GM13976 (cell line): ENCODE measurements around the gene ARHGAP31.
"Not testable (repeated sequence)": the region's sequence is repeated elsewhere in the genome, so short reads cannot be mapped to it uniquely, and the experiment has no call there.

Experiments used
- DNase-seq: peaks from one replicate; pipeline ENCODE4 v3.0.0; 2012; ENCODE audit warnings: low spot score
- in situ Hi-C: fragments of 300-500 bp; cut with MboI; formaldehyde crosslinking; loops from one replicate; pipeline ENCODE4 v1.12.0; 2022; ENCODE audit warnings: low sequenced_read_pairs, mixed read lengths, inconsistent platforms; ENCODE audit not compliant: unreplicated experiment
- TF ChIP-seq, protein P1 (sequence below): IDR thresholded peaks from 2 replicates; pipeline ENCODE4 v1.5.1; 2012; ENCODE audit warnings: borderline replicate concordance, mild to moderate bottlenecking; ENCODE audit not compliant: insufficient read depth; ENCODE audit errors: extremely low read depth, missing control alignments, control extremely low read depth

The ARHGAP31 gene

DNA sequence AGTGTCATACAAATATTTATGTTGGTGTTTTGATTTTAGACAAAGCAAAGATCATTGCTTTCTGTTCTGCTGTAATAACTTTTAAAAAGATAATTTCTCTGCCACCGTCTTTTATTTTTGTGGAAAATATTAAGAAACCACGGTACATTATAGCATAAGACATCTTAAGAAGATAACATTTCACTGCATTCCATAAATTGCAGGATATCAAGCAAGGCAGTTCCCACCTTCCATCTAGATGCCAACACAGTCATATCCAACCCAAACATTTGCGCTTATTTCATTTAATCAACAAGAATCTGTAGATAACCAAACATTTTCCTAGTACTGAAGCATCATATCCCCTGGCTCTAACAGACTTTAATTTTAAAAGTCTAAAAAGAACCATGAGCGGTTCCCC lies 25.1 kb downstream of the ARHGAP31 start:
- no peak for DNase-seq
- TF ChIP-seq, protein P1, sequence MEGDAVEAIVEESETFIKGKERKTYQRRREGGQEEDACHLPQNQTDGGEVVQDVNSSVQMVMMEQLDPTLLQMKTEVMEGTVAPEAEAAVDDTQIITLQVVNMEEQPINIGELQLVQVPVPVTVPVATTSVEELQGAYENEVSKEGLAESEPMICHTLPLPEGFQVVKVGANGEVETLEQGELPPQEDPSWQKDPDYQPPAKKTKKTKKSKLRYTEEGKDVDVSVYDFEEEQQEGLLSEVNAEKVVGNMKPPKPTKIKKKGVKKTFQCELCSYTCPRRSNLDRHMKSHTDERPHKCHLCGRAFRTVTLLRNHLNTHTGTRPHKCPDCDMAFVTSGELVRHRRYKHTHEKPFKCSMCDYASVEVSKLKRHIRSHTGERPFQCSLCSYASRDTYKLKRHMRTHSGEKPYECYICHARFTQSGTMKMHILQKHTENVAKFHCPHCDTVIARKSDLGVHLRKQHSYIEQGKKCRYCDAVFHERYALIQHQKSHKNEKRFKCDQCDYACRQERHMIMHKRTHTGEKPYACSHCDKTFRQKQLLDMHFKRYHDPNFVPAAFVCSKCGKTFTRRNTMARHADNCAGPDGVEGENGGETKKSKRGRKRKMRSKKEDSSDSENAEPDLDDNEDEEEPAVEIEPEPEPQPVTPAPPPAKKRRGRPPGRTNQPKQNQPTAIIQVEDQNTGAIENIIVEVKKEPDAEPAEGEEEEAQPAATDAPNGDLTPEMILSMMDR: no peak
- in situ Hi-C loops: no loop called here

DNA sequence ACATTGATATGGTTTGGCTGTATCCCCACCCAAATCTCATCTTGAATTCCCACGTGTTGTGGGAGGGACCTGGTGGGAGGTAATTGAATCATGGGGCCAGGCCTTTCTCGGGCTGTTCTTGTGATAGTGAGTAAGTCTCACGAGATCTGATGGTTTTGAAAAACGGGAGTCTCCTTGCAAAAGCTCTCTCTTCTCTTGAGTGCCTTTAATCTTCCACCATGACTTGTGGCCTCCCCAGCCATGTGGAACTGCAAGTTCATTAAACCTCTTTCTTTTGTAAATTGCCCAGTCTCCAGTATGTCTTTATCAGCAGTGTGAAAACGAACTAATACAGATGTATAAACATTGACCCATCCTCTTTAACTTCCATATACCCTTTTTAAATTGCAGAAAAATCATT lies 26.6 kb downstream of the ARHGAP31 start:
- in situ Hi-C loops, DNase-seq: not testable (repeated sequence)

DNA sequence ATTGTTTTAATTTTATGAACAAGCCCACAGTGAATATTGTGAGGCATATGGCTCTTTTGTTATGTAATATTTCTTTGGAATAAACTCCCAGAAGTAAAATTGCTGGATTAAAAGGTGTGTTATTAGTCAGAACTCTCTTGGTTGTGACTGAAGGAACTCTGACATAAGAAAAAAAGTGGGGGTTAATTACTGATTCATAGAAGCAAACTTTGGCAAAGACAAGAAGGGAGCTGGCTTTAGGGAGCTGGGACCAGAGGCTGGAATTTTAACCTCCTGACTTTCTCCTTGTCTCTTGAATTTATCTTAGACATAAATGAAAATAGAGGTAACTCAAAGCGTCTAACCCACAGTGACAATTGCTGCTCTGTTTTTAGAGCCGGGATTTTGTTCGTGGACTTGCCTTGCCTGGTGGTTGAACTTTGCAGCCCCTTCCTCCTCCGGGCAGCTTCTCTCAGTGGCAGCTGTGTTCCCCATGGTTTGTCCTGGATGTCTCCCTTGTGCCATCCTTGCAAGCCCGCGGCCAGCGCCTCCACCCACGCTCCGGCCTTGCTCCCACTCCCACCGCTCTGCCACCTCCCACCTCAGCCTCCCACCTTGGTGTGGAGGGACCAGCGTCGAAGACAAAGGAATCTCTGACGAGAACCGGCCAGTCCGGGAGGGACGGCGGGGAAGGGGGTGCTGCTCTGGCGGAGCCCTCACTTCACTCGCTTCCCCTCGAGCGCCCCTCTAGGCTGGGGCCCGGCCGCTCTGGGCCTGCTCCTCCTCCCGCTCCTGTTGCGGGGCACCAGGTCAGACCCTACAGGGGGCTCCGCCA lies 28.0 kb downstream of the ARHGAP31 start:
- TF ChIP-seq, protein P1: no peak
- peak; percentile 64 for DNase-seq
- in situ Hi-C loops: no loop called here

DNA sequence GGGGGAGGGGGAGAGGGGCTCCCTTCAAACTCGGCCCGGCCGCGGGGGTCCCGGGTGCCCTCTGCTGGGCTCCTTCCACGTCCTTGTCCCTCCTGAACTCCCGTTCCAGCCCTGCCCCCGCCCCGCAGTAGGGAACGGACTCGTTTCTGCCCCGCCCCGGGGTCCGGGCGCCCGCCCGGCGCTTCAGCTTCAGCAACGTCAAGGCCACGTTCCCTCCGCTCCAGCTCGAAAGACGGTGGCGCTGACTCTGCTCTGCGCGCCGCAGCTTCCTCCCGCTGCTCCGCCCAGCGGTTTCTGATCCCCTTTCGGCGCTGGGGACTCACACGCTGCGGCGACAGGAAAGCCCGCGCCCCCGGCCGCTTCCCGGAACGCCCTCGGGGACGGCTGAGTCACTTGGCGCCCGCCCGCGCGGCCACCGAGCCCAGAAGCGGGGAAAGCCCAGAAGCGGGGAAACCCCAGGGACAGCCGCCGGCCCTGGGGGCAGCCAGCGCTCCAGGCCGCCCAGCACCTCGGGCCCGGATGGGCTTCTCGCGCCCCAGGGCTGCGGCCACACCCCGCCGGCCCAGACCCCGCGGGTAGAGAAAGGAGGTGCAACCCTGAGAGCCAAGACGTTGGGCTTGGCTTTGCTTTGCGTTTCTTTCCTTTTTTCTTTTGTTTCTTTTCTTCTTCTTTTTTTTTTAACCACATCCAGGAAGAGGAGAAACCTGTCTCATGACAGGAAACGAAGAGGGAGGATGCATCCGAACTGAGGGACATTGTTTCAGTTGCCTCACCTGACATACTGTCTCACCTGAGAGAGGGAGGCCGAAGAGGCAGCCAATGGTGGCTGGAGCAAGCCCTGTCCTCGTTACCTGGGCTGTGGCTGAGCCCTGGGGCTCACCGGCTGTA lies 28.9 kb downstream of the ARHGAP31 start:
- in situ Hi-C loops: no loop called here
- DNase-seq: peak; percentile 93
- TF ChIP-seq, protein P1: no peak

DNA sequence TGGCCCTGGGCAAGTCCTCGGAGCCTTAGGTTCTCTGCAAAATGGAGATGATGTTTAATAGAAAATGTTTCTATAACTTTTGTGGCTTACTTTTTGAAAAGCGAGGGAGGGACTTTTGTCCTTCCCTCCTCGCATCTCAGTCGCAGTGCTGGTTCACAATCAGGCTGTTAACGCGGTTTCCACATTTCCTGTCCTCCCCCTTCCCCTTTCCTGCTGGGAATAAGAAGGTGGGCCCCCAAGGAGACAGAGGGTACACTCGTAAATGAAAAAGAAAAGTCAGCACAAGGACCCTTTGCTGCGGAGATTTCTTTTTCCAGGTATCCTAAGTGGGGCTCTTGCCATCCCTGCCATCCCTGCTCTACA lies 29.5 kb downstream of the ARHGAP31 start:
- TF ChIP-seq, protein P1: no peak
- DNase-seq: no peak
- in situ Hi-C loops: no loop called here

DNA sequence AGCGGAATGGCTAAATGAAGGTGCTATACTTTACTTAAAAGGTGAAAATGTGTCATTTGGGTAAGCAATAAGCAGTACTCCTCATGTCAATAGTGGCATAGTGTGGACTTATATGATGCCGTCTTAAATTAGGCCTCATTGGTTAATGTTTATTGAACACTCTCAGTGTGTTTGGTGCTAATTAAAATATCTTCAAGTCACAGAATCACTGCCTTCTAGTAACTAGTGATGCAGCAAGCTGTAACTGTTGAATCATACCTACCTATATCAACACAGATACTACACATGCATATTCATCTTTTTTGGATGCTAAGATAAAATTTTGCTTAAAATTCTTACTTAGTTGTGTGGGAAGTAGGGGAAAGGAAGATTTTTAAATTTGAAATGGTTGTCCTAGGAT lies 30.7 kb downstream of the ARHGAP31 start:
- in situ Hi-C loops: no loop called here
- TF ChIP-seq, protein P1: no peak
- no peak for DNase-seq

DNA sequence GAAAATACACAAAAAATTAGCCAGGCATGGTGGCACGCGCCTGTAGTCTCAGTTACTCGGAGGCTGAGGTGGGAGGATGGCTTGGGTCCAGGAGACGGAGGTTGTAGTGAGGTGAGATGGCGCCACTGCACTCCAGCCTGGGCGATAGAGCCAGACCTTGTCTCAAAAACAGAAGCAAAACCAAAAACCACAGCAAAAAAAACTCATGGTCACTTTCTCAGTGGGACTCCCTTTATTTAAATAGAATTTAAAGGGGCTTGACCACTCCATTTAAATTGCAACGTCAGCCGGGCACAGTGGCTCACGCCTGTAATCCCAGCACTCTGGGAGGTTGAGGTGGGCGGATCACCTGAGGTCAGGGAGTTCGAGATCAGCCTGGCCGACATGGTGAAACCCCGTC lies 32.8 kb downstream of the ARHGAP31 start:
- no peak for DNase-seq
- TF ChIP-seq, protein P1: no peak
- in situ Hi-C loops: no loop called here
